ENCODE data around the gene COL11A1. TPM values are rescaled to one million over a fixed set of nuclear protein-coding genes. Genes with fewer than 3 reads are reported as not detected.

COL11A1 gene
- total RNA-seq, 1 experiment from 2014 or later = 0.05 TPM

DNA sequence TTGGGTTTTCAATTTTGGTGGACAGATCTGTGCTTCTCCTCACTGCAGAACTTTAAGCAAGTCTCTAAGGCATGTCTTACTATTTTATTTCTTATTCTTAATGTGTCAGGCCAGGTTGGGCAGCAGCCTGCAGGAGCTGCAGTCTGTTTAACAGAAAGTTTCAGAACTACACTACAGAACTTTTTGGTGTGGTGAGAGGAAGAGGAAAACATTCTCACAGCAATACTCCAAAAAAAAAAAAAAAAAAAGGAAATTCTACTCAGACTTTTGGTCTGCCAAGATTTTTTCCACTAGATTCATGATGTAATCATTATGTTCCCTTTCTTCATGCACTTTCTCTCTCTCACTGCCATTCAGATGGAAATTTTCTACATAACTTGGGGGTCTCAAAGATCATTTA lies 255.2 kb downstream of the COL11A1 start:
- Histone ChIP-seq H3K27me3 (ENCODE audit: insufficient read depth, low read length) (no peaks in the 10 kb centered on the region), H3K4me3 (replicated peaks in 1 of 2; ENCODE audit: low read depth in 1 of 2, low read length in 2 of 2) (no peak overlapping the region), H3K9me3 (ENCODE audit: control insufficient read depth in 1 of 2, insufficient read depth in 1 of 2, low read depth in 1 of 2, low read length in 2 of 2) (peaks cover 0 to 1% of the 10 kb centered on the region in 2 experiments; a peak in 1 of 4 replicates), H4K20me1 (ENCODE audit: insufficient read depth) (no peaks in the 10 kb centered on the region), H2AFZ (ENCODE audit: low read depth, low read length, poor library complexity, severe bottlenecking) (no peak overlapping the region), H3K9me2 (ENCODE audit: insufficient read depth) (no peaks in the 10 kb centered on the region), H3K9ac (ENCODE audit: low read length) (no peak overlapping the region), H3K4me1 (ENCODE audit: control insufficient read depth in 1 of 2, insufficient read depth in 2 of 2, low read length in 2 of 2) (no peaks in the 10 kb centered on the region), H3K27ac (ENCODE audit: low read depth, low read length) (no peak overlapping the region), H3K36me3 (ENCODE audit: control insufficient read depth in 1 of 2, insufficient read depth in 2 of 2, low read length in 2 of 2) (no peaks in the 10 kb centered on the region), H3K4me2 (ENCODE audit: low read length) (no peak overlapping the region), H3K79me2 (ENCODE audit: insufficient read depth, low read length) (no peaks in the 10 kb centered on the region)
- DNase-seq (ENCODE audit: low read depth, low spot score) (no peak), ATAC-seq (no peak)
- ChIA-PET CTCF (no interaction called here), POLR2A (no interaction called here), RAD21 (ENCODE audit: low non-redundant PET in 1 of 2, low total read pairs in 2 of 2, uncharacterized antibody in 2 of 2, unreplicated experiment in 2 of 2) (no interaction called here)
- BruUV-seq (replicated peaks) = no TSS peak
- no peak for TF ChIP-seq ELF1 (IDR thresholded peaks at IDR 0.05; ENCODE audit: borderline replicate concordance, low read depth)
- TF ChIP-seq, protein P1, sequence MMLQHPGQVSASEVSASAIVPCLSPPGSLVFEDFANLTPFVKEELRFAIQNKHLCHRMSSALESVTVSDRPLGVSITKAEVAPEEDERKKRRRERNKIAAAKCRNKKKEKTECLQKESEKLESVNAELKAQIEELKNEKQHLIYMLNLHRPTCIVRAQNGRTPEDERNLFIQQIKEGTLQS (IDR thresholded peaks at IDR 0.05) = no peak
- TF ChIP-seq EZH2phosphoT487 (IDR thresholded peaks at IDR 0.05; ENCODE audit: borderline replicate concordance) = no peak
- intact Hi-C loops (cut with micrococcal nuclease) = no loop called here

GRCh38 chr1:102852613-102853012 lies 255.7 kb downstream of the COL11A1 start:
- no peaks in the 10 kb centered on the region for H3K9me2 ChIP-seq (ENCODE audit: insufficient read depth)
- intact Hi-C loops (cut with micrococcal nuclease) = no loop called here
- RAD21 ChIA-PET (ENCODE audit: low non-redundant PET in 1 of 2, low total read pairs in 2 of 2, uncharacterized antibody in 2 of 2, unreplicated experiment in 2 of 2) = no interaction called here
- H3K4me1 ChIP-seq (ENCODE audit: control insufficient read depth in 1 of 2, insufficient read depth in 2 of 2, low read length in 2 of 2) = no peaks in the 10 kb centered on the region
- H3K4me2 ChIP-seq (ENCODE audit: low read length) = no peak overlapping the region
- no peaks in the 10 kb centered on the region for H3K36me3 ChIP-seq (ENCODE audit: control insufficient read depth in 1 of 2, insufficient read depth in 2 of 2, low read length in 2 of 2)
- H3K79me2 ChIP-seq (ENCODE audit: insufficient read depth, low read length) = no peaks in the 10 kb centered on the region
- H3K9ac ChIP-seq (ENCODE audit: low read length) = no peak overlapping the region
- H3K27me3 ChIP-seq (ENCODE audit: insufficient read depth, low read length) = no peaks in the 10 kb centered on the region
- H3K27ac ChIP-seq (ENCODE audit: low read depth, low read length) = no peak overlapping the region
- POLR2A ChIA-PET = no interaction called here
- no peaks in the 10 kb centered on the region for H4K20me1 ChIP-seq (ENCODE audit: insufficient read depth)
- ATAC-seq = no peak
- H3K9me3 ChIP-seq (ENCODE audit: control insufficient read depth in 1 of 2, insufficient read depth in 1 of 2, low read depth in 1 of 2, low read length in 2 of 2) = peaks cover 0 to 4% of the 10 kb centered on the region in 2 experiments; a peak in 1 of 4 replicates
- H2AFZ ChIP-seq (ENCODE audit: low read depth, low read length, poor library complexity, severe bottlenecking) = no peak overlapping the region
- DNase-seq (ENCODE audit: low read depth, low spot score) = no peak
- CTCF ChIA-PET = no interaction called here
- TF ChIP-seq, protein P2, sequence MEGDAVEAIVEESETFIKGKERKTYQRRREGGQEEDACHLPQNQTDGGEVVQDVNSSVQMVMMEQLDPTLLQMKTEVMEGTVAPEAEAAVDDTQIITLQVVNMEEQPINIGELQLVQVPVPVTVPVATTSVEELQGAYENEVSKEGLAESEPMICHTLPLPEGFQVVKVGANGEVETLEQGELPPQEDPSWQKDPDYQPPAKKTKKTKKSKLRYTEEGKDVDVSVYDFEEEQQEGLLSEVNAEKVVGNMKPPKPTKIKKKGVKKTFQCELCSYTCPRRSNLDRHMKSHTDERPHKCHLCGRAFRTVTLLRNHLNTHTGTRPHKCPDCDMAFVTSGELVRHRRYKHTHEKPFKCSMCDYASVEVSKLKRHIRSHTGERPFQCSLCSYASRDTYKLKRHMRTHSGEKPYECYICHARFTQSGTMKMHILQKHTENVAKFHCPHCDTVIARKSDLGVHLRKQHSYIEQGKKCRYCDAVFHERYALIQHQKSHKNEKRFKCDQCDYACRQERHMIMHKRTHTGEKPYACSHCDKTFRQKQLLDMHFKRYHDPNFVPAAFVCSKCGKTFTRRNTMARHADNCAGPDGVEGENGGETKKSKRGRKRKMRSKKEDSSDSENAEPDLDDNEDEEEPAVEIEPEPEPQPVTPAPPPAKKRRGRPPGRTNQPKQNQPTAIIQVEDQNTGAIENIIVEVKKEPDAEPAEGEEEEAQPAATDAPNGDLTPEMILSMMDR (IDR thresholded peaks at IDR 0.05 in 2 of 3, conservative IDR thresholded peaks at IDR 0.05 in 1 of 3; ENCODE audit: borderline replicate concordance in 1 of 3, insufficient read depth in 1 of 3, low read depth in 2 of 3, low read length in 2 of 3) = no peak
- TF ChIP-seq REST (IDR thresholded peaks at IDR 0.05; ENCODE audit: low read depth) (no peak), ZNF274 (IDR thresholded peaks at IDR 0.05; ENCODE audit: low read depth, low read length) (no peak), FOSL1 (IDR thresholded peaks at IDR 0.05; ENCODE audit: low read depth) (no peak)
- TF ChIP-seq, protein P1 (IDR thresholded peaks at IDR 0.05) = no peak
- BruUV-seq (replicated peaks) = no TSS peak
- H3K4me3 ChIP-seq (replicated peaks in 1 of 2; ENCODE audit: low read depth in 1 of 2, low read length in 2 of 2) = no peak overlapping the region
